Uterus (tissue), 2 donors: ENCODE data around the gene NCOA3.

ENCODE experiments used
- POLR2A ChIP-seq, 2 donors: fragments of 450-650 bp; IDR thresholded peaks; one replicate each; pipeline ENCODE4 v1.6.1; 2016; ENCODE audit warnings: antibody characterized with exemption in 2 of 2, mild to moderate bottlenecking in 1 of 2, moderate library complexity in 1 of 2
- TF ChIP-seq, protein P1 (sequence below), 4 experiments: fragments of 200-600 bp in 2 of 4; fragments of 450-650 bp in 2 of 4; sonication (generic) in 2 of 4; IDR thresholded peaks; one replicate each; pipeline ENCODE4 v1.5.1; 2016 to 2019; ENCODE audit warnings: antibody characterized with exemption in 4 of 4, mild to moderate bottlenecking in 2 of 4, moderate library complexity in 1 of 4

- TF ChIP-seq, protein P1, sequence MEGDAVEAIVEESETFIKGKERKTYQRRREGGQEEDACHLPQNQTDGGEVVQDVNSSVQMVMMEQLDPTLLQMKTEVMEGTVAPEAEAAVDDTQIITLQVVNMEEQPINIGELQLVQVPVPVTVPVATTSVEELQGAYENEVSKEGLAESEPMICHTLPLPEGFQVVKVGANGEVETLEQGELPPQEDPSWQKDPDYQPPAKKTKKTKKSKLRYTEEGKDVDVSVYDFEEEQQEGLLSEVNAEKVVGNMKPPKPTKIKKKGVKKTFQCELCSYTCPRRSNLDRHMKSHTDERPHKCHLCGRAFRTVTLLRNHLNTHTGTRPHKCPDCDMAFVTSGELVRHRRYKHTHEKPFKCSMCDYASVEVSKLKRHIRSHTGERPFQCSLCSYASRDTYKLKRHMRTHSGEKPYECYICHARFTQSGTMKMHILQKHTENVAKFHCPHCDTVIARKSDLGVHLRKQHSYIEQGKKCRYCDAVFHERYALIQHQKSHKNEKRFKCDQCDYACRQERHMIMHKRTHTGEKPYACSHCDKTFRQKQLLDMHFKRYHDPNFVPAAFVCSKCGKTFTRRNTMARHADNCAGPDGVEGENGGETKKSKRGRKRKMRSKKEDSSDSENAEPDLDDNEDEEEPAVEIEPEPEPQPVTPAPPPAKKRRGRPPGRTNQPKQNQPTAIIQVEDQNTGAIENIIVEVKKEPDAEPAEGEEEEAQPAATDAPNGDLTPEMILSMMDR (IDR thresholded peaks at IDR 0.05), result no peak
- no peak for TF ChIP-seq POLR2A (IDR thresholded peaks at IDR 0.05)
Observed at GRCh38 chr20:47705497-47705856, 203.8 kb downstream of the NCOA3 start.
